CD4-positive, alpha-beta T cell treated with Interleukin-17A for 4 hours (primary cell): ENCODE data around the gene RTL1.

ENCODE experiments used
- DNase-seq: peaks from one replicate; pipeline ENCODE4 v3.0.0-alpha.2; 2020; ENCODE audit warnings: mixed read lengths

Gene RTL1

GRCh38 chr14:100845341-100845740, 58.2 kb downstream of the RTL1 start:
- no peak for DNase-seq

- no peak for DNase-seq
Measured at GRCh38 chr14:100844846-100845245, 58.7 kb downstream of the RTL1 start.

GRCh38 chr14:100844421-100844820, 59.1 kb downstream of the RTL1 start:
- DNase-seq = no peak

GRCh38 chr14:100844082-100844408, 59.5 kb downstream of the RTL1 start:
- DNase-seq = no peak

GRCh38 chr14:100842799-100843198, 60.7 kb downstream of the RTL1 start:
- DNase-seq = no peak

GRCh38 chr14:100841761-100842403, 61.6 kb downstream of the RTL1 start:
- DNase-seq = no peak

GRCh38 chr14:100841066-100841760, 62.3 kb downstream of the RTL1 start:
- no peak for DNase-seq

- DNase-seq = no peak
Measured at GRCh38 chr14:100840286-100841065, 63.0 kb downstream of the RTL1 start.

- no peak for DNase-seq
Measured at GRCh38 chr14:100839681-100840111, 63.8 kb downstream of the RTL1 start.

GRCh38 chr14:100839315-100839585, 64.3 kb downstream of the RTL1 start:
- DNase-seq = no peak

- no peak for DNase-seq
Measured at GRCh38 chr14:100838493-100839314, 64.8 kb downstream of the RTL1 start.

GRCh38 chr14:100837805-100838350, 65.6 kb downstream of the RTL1 start:
- DNase-seq = no peak

GRCh38 chr14:100836941-100837804, 66.3 kb downstream of the RTL1 start:
- DNase-seq = no peak

- no peak for DNase-seq
Measured at GRCh38 chr14:100836311-100836805, 67.2 kb downstream of the RTL1 start.

GRCh38 chr14:100835548-100836310, 67.8 kb downstream of the RTL1 start:
- no peak for DNase-seq

GRCh38 chr14:100834794-100835547, 68.6 kb downstream of the RTL1 start:
- no peak for DNase-seq

- no peak for DNase-seq
Measured at GRCh38 chr14:100834082-100834793, 69.3 kb downstream of the RTL1 start.

- DNase-seq = no peak
Measured at GRCh38 chr14:100832311-100832960, 71.1 kb downstream of the RTL1 start.

- no peak for DNase-seq
Measured at GRCh38 chr14:100830681-100831080, 72.8 kb downstream of the RTL1 start.
